Measurements from ENCODE around the gene NANOG. TPM values are rescaled to one million over a fixed set of nuclear protein-coding genes. Genes with fewer than 3 reads are reported as not detected.

The NANOG gene
- total RNA-seq, 1 donor from 2014 or later, result not detected

Other genes starting within 250 kb of the NANOG start
- gene APOBEC1, start 123.5 kb upstream of the NANOG start, total RNA-seq, result not detected in 2 replicates
- gene GDF3, start 93.6 kb upstream of the NANOG start, total RNA-seq, result not detected in 2 replicates
- gene DPPA3, start 78.0 kb upstream of the NANOG start, total RNA-seq, result not detected in 2 replicates
- not detected in 2 replicates for gene CLEC4C, start 42.0 kb upstream of the NANOG start, total RNA-seq
- not detected in 2 replicates for gene NANOGNB, start 24.2 kb upstream of the NANOG start, total RNA-seq
- 0.18 TPM in 1 of 2 replicates, not detected in the other for gene SLC2A14, start 83.5 kb downstream of the NANOG start, total RNA-seq
- gene SLC2A3, start 146.8 kb downstream of the NANOG start, total RNA-seq, result 280 and 289 TPM in 2 replicates
- gene FOXJ2, start 243.3 kb downstream of the NANOG start, total RNA-seq, result 16.0 and 16.1 TPM in 2 replicates